ENCODE results near the gene RNF43.

GRCh38 chr17:58377661-58378060 is 39.7 kb downstream of the RNF43 start:
- TF ChIP-seq CTCF (IDR thresholded peaks at IDR 0.05) (no peak), EZH2 (IDR thresholded peaks at IDR 0.05) (no peak)

Data from neural progenitor cell (in vitro differentiated cells).